HG03103 (cell line): ENCODE data around the gene TMEM132D.

ENCODE experiments used
- ATAC-seq: cut with Tn5 transposase; IDR thresholded peaks from one replicate; pipeline ENCODE4 v1.9.1; 2021; ENCODE audit warnings: low read depth; ENCODE audit not compliant: unreplicated experiment

TMEM132D gene

GRCh38 chr12:129152351-129153104, 751.3 kb downstream of the TMEM132D start:
- ATAC-seq: no peak

DNA sequence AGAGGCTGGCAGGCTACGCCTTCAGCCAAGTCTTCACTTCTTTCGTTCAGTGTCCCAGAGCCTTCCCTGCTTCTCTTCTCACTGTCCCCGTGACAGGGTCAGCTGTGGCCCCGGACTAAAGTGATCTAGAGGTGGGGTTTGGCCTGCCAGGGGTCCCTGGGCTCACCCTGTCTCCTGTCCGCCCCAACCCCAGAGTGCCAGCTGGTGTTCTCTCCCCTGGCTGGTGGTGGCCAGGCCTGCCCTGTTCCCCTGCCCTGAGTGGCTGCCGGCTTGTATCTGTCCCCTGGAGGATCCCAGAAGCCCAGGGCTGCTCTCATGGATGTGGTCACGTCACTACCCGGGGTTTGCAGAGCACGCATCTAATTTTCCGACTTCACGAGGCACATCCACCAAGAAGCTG, 753.1 kb downstream of the TMEM132D start:
- no peak for ATAC-seq

GRCh38 chr12:129145381-129145780, 758.4 kb downstream of the TMEM132D start:
- ATAC-seq: no peak

GRCh38 chr12:129138776-129139175, 765.0 kb downstream of the TMEM132D start:
- ATAC-seq: no peak

GRCh38 chr12:129136694-129137325, 767.0 kb downstream of the TMEM132D start:
- no peak for ATAC-seq

DNA sequence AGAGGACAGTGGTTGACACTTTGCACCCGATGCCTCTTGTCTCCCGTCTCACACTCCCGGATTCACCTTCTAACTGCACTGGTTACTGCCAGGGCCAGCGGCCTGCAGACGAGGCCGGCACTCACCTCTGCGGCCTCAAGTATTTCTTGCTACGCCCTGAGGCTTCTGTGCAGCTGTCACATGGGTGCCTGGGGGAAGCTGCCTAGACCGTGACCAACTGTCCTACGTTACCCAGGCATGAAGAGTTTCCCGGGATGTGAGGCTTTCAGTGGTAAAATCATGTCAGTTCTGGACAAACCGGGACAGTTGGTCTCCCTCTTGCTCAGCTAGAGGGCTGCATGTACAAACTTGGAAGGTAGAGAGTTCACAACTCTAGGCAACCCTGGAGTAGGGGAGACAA, 776.1 kb downstream of the TMEM132D start:
- no peak for ATAC-seq

- ATAC-seq: no peak
Measured at GRCh38 chr12:129127211-129127610, 776.6 kb downstream of the TMEM132D start.

DNA sequence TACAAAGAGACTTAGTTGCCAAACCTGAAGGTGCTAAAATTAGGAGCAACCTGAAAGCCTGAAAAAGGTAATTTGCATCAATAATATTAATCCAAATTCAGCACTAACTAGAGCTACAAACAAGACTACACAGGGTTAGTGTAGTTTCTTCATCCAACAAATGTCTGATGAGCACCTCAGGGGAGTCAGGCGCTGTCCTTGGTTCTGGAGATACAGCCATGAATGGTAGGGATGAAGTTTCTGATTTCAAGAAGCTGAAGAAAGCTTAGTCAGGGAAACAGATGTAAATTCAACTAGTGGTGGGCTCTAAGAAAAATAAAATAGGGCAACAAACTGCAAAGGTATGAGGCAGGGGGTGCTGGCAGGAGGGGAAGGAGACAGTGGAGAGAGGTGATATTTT, 784.3 kb downstream of the TMEM132D start:
- no peak for ATAC-seq

GRCh38 chr12:129115558-129115957, 788.3 kb downstream of the TMEM132D start:
- ATAC-seq: no peak

GRCh38 chr12:129110575-129110974, 793.2 kb downstream of the TMEM132D start:
- no peak for ATAC-seq

GRCh38 chr12:129109174-129110001, 794.4 kb downstream of the TMEM132D start:
- ATAC-seq: no peak

DNA sequence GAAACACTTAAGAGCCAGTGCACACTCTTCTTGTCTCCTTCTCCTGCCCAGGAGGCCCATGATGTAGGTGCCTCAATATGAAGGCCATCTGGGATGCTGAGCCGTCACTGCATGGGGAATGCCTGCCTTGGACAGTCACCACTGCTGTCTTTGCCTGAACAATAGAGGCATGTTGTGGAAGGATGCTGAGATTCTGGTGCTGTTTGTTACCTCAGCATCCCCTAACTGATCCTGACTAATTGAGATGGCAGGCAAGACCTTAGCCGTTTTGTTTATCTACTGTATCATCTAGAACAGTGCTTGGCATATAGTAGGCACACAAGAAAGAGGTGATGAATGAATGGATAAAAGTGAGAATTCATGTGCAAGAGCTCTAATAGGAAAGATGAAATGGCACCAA, 797.1 kb downstream of the TMEM132D start:
- ATAC-seq: no peak

- no peak for ATAC-seq
Measured at GRCh38 chr12:129103231-129103630, 800.6 kb downstream of the TMEM132D start.

DNA sequence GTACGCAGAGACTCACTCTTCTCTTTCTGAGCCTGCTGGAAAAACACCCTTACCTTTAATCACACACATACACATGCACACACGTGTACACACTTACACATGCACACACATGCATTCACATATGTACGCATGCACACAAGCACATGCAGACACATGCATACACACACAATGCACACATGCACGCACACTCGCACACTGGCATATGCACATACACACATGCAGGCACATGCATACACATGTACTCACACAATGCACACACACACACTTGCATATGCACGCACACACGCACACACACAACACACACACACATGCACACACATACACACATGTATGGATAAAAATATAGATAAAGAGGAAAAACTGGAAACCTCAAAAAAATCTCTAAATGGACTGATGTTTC, 801.6 kb downstream of the TMEM132D start:
- no peak for ATAC-seq

DNA sequence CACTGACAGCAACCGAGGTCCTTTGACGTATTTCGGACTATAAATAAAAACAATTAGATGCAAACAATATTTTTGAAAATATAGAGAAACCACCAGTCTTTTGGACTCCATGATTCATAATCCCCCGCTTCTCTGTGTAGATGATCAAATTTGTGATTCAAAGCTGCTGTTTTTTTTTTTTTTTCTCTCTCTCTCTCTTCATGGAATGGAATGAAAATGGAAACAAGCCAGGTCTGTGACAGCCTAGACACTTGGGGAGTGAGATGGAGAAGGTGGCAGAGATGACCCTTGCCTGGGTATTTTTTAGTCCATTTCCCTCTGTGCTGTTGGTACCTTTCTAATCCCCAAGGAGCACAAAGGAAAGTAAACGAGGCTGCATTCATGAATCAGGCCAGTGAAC, 802.0 kb downstream of the TMEM132D start:
- no peak for ATAC-seq

DNA sequence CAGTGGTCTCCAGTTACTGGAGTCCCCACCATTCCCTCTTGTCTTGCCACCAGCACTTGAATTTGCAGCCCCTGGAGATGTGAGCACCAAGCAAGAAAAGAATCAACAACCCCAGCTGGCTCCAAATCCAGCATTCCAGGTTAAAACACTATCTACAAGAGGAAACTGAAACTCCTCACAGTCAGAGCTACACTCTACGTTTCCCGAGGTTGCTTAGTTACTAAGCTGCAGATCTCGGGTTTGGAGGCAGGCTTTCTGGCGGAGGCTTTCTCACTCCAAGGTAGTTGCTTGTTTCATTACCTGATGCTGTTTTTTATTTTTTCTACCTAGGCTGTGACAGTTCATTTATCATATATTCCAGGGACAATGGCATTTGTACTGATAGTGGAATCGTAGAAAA, 802.4 kb downstream of the TMEM132D start:
- no peak for ATAC-seq

DNA sequence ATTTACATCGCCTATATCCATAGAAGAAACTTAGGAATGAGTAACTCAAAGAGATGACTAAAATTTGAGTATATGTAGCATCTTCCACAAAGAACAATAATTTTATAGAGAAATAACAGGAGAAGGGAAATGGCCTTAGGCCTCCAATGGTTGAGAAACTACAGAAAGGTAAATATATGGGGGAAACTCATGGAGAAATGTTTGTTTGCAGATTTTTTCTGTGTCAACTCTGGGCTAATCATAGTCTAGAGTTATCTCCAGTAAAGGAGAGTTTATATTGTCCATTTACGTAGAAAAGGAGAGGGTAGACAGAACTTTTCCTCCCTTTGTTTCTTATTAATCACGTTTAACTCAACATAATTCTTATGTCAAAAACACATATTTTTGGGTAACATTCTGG, 806.4 kb downstream of the TMEM132D start:
- no peak for ATAC-seq

DNA sequence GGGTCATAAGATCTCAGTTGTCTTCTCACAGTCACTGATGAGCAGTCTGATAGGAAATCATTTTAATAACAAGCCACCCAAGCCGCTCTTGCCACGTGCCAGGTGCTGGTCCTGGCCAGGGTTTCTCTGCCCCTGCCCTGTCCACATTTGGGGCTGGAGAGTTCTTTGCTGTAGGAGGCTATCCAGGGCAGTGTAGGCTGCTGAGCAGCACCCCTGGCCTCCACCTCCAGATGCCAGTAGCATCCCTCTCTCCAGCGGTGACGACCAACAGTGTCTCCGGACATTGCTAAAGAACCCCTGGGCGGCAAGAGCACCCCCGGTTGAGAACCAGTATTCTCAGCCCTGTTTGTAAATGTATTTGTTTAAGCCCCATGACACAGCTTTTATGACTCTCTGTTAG, 806.9 kb downstream of the TMEM132D start:
- ATAC-seq: no peak

GRCh38 chr12:129096184-129096583, 807.6 kb downstream of the TMEM132D start:
- no peak for ATAC-seq

- ATAC-seq: no peak
Measured at GRCh38 chr12:129089576-129089975, 814.2 kb downstream of the TMEM132D start.
